Neural progenitor cell (in vitro differentiated cells): ENCODE measurements around the gene PAEP.

Source experiments
- CTCF ChIP-seq: fragments of 200-600 bp; sonication (generic); IDR thresholded peaks from 2 replicates; pipeline ENCODE4 v1.5.1; 2017; ENCODE audit warnings: antibody characterized with exemption, mild to moderate bottlenecking
- EZH2 ChIP-seq: fragments of 200-600 bp; sonication (generic); IDR thresholded peaks from 2 replicates; pipeline ENCODE4 v1.6.1; 2017; ENCODE audit warnings: antibody characterized with exemption, mild to moderate bottlenecking, moderate library complexity
- EZH2phosphoT487 ChIP-seq: fragments of 200-600 bp; sonication (generic); IDR thresholded peaks from 2 replicates; pipeline ENCODE4 v1.6.1; 2017; ENCODE audit warnings: antibody characterized with exemption

DNA sequence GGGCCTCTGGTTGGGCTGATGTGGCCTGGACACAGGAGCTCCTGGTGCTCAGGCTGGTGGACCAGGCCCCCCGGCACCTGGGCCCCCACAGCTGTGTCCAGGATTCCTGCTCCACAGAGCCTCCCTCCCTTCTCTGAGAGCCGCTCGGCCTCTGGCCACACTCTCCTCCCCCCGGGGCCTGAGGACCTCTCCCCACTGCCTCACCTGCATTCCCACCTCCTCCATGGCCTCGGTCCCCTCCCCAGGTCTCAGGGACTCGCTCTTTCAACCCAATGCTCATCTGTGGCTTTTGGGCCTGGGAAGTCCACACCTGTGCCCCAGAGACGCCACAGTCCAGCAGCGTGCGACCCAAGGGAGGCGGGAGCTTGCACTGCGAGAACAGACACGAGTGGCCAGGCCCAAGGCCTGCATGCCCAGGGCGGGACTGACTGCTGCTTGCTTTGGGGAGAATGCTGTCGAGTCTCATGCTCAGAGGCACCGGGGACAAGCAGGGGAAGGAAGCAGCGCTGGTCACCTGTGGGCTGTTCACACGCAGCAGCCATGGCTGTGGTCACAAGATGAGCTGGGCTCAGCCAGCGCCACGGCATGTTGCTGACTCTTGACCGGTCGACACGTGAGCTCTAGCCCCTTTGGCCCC lies 14.6 kb downstream of the PAEP start:
- TF ChIP-seq CTCF (no peak), EZH2 (no peak), EZH2phosphoT487 (no peak)
